SIG-M5 (cell line): ENCODE data around the gene MPPED2.

Source experiments
- DNase-seq: peaks from one replicate; lab custom pipeline; 2025; lab: John Stamatoyannopoulos, UW

The MPPED2 gene

DNA sequence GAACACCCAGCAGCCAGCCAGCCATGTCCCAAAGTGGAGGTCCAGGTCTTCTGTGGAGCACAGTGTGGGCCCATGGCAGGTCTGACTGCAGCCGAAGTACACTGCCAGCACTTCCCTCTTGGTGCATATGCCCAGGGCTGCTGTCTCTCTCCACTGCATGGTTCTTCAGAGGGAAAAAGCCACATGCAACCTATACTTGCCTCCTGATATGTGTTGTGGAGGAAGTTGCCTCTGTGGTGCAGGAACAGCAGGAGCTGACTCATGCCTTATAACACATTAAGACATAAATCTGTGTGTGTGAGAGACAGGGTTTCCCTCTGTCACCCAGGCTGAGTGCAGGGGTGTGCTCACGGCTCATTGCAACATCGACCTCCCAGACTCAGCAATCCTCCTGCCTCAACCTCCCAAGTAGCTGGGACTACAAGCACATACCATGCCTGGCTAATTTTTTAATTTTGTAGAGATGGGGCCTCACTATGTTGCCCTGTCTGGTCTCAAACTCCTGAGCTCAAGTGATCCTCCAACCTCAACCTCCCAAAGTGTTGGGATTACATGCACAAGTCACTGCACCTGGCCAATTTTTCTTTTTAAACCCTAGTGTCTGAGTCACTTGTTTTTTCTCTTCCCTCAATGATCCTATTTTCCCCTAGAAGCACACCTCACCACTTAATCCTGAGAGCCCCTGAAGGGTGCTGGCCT is 98.8 kb downstream of the MPPED2 start:
- DNase-seq: no peak

GRCh38 chr11:30485756-30486155 is 100.4 kb downstream of the MPPED2 start:
- no peak for DNase-seq

GRCh38 chr11:30485222-30485621 is 100.9 kb downstream of the MPPED2 start:
- no peak for DNase-seq

DNA sequence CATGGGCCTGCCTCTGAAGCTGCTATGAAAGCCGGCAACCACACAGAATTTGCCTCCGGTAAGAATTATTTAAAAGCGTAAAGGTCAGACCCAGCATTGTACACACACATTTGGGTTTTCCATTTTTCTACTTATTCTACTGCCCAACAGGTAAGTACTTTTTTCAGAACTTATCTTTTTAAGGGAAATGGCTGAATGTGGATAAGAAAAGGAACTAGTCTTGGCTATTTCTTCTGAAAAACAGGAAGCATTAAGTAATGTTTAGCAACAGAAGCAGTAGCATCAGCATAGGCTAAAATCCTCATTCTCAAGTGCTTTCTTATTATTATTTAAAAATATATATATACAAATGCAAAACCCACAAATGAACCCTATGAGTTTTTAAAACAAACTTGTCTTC is 103.1 kb downstream of the MPPED2 start:
- no peak for DNase-seq

DNA sequence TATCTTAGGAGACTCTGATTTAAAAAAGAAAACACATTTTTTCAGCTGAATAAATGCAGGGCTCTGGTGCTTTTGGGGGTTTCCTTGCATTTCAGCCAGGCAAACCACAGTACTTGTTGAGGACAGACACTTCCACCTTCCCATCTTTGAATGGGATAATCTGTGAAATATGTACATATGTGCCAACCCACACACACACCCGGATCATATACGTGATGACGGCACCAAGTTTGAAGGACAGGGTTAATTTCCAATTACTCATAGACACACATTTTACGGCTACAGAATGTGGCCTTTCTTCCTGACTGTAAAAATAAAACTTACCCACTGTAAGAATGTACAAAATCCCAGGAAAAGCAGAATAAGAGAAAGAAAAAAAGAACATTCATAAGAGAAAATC is 104.4 kb downstream of the MPPED2 start:
- no peak for DNase-seq

DNA sequence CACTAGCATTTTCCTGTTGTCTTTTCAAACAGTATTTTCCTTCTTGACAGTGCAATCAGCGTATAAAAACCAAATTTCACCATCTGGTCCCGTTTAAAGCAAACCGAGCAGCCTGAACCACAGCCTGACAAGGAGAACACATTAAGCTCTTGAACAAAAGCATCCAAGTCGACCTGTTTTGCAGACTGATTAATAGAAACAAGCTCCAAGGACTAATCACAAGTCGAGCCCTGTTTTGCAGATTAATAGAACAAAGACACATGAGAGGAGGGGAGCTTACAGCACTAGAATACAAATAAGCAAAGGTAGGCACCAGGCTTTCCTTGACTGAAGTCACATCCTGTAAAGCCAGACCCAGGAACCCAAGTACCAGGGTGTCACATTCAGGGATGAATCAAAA is 104.8 kb downstream of the MPPED2 start:
- no peak for DNase-seq

DNA sequence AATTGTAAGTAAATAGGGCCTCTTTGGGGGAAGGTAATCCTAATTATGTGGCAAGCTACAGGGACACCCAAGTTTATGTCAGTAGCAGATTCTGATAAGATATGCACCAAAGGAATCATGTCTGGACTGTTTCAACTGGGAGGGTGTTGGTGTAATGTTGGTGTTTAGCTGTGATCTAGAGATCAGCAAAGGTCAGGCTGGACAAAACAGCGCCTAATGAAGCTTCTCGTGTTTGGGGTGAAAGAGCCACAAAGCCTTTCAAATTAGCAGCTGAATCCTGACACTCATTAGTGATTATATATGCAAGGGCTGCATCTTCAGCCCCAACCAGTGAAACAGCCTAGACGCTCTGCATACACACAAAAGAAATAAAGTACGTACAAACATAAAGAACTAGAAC is 106.3 kb downstream of the MPPED2 start:
- DNase-seq: no peak

- DNase-seq: no peak
Observed at GRCh38 chr11:30478923-30479322, 107.2 kb downstream of the MPPED2 start.

DNA sequence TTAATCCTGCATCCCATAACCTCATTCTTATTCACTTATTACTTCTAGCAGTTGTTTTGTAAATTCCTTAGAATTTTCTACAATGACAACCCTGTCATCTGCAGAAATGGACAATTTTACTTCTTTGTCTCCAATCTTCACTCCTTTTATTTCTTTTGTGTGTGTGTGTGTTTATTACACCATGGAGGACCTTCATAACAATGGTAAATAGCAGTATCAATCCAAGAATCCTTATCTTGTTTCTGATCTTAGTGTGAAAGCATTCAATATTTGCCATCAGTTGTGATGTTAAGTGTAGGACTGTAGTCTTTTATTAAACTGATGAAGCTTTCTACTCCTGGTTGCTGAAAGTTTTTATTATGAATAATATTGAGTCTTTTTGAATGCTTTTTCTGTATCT is 109.1 kb downstream of the MPPED2 start:
- no peak for DNase-seq

GRCh38 chr11:30474151-30474954 is 111.8 kb downstream of the MPPED2 start:
- no peak for DNase-seq

- DNase-seq: no peak
Observed at GRCh38 chr11:30471244-30471643, 114.9 kb downstream of the MPPED2 start.

DNA sequence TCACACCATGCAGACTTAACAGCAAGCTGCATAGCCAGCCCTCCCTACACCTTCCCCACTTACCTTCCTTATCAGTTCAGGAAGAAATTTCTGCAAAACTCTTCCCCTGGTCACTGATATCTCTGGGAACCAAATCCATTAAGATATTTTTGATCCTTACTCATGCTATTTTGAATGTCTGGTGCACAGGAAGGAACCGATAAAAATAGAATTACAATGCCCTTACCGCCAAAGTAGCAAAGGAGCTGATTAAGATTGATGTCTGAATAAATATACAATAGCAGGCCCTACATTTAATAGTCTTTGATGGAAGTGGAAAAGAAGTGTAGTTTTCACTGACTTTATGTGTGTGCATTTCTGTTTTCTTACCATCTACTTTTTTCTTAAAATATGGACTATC is 117.3 kb downstream of the MPPED2 start:
- no peak for DNase-seq

- DNase-seq: no peak
Observed at GRCh38 chr11:30467176-30467575, 119.0 kb downstream of the MPPED2 start.

DNA sequence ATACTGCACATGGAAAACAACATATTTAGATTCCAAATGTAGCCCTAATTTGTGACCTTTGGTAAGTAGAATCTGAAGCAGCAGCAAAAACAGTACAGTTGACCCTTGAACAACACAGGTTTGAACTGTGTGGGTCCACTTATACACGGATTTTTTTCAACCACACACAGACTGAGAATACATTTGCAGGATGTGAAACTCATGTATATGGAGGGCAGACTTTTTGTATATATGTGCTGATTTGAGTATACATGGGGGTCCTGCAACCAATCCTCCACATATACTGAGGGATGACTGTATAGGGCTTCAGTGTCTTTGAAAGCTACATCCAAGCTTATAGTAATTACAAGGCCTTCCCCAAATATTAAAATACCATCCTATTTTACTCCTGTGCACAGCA is 120.5 kb downstream of the MPPED2 start:
- DNase-seq: no peak

GRCh38 chr11:30465192-30465591 is 121.0 kb downstream of the MPPED2 start:
- no peak for DNase-seq

DNA sequence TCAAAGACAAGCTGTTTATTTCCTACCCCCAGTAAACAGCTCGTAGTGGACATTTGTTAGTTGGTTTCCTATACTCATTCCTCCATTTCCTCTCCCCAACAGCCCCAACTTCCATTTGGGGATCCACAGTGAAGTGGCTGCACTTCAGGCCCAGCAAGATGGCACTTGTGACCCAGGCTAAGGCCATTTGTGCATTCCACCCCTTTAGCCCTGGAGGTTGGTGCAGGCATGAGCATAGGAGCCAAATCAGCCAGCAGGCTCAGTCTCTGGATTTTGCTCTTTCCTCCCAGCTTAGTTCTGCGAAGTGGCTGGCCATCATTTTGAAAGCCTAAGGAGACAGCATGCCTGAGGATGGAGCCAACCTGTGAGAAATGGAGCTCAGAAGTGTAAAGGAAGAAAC is 122.9 kb downstream of the MPPED2 start:
- no peak for DNase-seq

DNA sequence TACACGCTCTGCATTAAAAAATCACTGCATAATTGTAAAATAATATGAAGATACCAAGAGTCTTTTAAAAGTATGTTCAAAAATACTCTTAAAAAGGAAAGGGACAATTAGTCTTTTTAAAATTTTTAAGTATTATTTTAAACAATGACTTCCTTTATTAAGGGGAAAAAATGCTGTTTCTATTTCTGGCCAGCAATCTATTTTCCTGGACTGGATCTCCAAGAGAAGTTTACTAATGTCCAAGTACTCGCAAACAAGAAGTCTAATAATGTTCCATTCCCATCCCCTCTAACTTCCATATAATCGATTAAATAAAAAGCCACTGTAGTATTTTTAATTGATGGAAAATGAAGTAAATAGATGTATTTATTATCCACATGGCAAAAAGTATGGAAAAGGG is 123.7 kb downstream of the MPPED2 start:
- DNase-seq: no peak

- no peak for DNase-seq
Observed at GRCh38 chr11:30459821-30460220, 126.3 kb downstream of the MPPED2 start.

GRCh38 chr11:30459306-30459705 is 126.8 kb downstream of the MPPED2 start:
- DNase-seq: no peak

- DNase-seq: no peak
Observed at GRCh38 chr11:30458541-30458940, 127.6 kb downstream of the MPPED2 start.

DNA sequence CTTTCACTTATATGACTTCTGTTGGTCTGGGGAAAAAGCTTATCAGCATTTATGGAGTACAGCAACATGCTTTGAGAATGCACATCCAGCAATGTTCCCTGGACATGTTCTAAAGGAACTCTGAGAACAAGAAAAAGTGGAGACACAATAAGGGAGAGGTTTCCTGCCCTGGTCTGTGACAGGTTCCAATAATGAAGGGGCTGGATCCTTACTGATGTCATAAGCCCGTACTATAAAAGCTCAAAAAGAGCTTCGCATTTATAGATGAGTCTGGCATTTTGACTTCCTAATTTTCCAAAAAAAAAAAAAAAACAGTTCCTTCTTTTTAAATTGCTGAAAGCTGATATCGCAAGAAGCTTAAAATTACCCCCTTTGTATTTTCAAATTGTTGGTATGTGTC is 129.1 kb downstream of the MPPED2 start:
- DNase-seq: no peak

- DNase-seq: no peak
Observed at GRCh38 chr11:30455025-30455424, 131.1 kb downstream of the MPPED2 start.

- no peak for DNase-seq
Observed at GRCh38 chr11:30454541-30454940, 131.6 kb downstream of the MPPED2 start.

DNA sequence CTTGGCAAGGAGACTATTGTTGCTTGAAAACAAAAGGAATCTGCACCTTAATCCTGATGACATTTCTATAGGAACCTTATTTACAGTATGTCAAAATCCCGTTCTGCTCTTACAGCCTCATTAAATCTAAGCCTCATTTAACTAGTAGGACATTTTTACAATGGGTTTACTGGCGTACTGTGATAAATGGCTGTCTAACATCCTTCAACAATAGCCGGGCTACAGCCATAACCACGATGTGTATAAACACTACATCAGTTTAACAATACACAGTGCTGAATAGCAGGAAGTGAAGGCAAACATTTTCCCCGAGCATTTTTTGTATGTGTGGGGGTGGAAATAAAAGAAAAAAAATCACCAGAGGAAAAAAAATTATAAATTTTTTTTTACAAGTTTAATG is 132.0 kb downstream of the MPPED2 start:
- DNase-seq: no peak
